Activated CD4-positive, alpha-beta T cell treated with anti-CD3 and anti-CD28 coated beads, Interleukin-10, Interleukin-2, amounts not matched to agents 100 ng/mL and 50 ng/mL, durations not matched to agents 16 hours and 8 hours (primary cell): ENCODE measurements around the gene PTPN14.
"Not testable (repeated sequence)": the region's sequence is repeated elsewhere in the genome, so short reads cannot be mapped to it uniquely, and the experiment has no call there.

Source experiments
- DNase-seq: peaks from one replicate; pipeline ENCODE4 v3.0.0-alpha.2; 2020

The PTPN14 gene

GRCh38 chr1:214506972-214507431, 44.4 kb downstream of the PTPN14 start:
- no peak for DNase-seq

DNA sequence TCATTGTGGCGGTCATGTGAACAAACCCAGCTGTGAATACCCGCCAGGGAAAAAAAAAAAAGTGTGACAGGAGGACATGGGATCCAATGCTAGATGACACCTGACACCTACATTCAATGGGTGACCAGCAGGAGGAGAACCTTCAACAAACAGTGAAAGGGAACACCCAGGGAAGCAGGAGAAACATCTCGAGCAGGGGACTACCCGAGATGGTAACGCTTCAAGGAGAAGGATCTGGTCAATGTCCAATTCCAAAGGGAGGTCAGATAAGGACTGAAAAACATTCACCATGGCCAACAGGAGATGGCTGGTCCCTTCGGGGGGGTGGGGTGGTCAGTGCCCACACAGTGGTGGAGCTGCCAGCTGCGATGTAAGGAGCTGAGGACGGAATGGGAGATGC, 46.3 kb downstream of the PTPN14 start:
- DNase-seq, result no peak

DNA sequence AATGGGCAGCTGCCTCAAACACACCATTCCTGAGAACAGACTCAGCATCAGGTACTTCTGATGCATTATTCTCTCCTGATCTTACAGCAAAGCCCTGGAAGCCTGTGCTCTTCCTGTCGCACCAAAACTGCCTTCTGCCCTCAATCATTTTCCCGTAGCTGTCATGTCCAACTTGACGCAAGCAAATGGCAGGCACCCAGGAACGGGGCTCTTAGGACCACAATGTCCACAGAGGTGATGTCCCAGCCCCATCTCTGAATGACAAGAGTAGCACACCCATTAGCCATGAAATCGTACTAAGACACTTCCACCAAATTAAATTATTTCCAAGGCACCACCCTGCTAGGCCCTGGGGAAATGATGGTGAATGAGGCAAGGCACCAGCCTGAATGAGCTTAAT, 47.1 kb downstream of the PTPN14 start:
- DNase-seq, result no peak

DNA sequence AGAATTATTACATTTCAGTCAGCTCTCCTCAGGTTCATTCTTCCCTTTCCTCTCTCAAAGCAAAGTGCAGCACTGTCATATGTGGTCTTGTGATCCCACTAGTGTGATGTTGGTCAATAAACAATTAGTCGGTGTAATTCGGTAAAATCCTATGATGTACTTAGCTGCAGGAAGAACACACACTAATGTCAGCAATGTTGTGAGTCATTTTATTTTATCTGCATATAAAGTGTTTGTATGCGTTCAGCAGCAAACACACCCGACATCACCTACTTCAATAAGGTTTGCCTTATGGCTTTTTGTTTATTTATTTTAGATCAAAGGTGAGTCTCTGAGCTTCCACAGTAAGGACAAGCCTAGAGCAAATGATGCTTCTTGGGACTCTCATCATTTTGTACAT, 47.8 kb downstream of the PTPN14 start:
- no peak for DNase-seq

GRCh38 chr1:214500340-214501055, 50.9 kb downstream of the PTPN14 start:
- no peak for DNase-seq

- DNase-seq, result no peak
Observed at GRCh38 chr1:214499732-214500131, 51.7 kb downstream of the PTPN14 start.

DNA sequence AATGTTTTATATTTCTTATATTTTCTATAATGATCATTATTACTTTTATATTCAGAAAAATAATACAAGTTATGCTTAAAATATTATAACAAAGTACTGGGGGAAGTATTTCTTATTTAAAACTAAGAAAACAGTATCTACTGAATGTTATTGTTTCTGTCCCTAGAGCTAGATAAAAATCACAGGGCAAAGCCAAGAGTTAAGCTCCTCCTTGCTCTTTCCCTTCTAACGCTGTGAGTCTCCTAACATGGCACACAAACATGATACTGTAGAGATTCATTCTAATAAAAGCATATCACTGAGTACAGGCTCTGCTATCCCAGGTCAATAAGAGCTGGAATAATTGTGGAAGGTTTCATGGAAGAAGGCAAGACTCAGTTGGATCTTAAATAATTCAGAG, 53.4 kb downstream of the PTPN14 start:
- no peak for DNase-seq

- DNase-seq, result no peak
Observed at GRCh38 chr1:214496126-214496525, 55.3 kb downstream of the PTPN14 start.

- no peak for DNase-seq
Observed at GRCh38 chr1:214494706-214495105, 56.7 kb downstream of the PTPN14 start.

- DNase-seq, result not testable (repeated sequence)
Observed at GRCh38 chr1:214494179-214494578, 57.2 kb downstream of the PTPN14 start.

- DNase-seq, result no peak
Observed at GRCh38 chr1:214493126-214493796, 58.1 kb downstream of the PTPN14 start.

GRCh38 chr1:214492401-214493075, 58.9 kb downstream of the PTPN14 start:
- DNase-seq, result no peak

- no peak for DNase-seq
Observed at GRCh38 chr1:214491468-214492146, 59.8 kb downstream of the PTPN14 start.

- no peak for DNase-seq
Observed at GRCh38 chr1:214485151-214485550, 66.3 kb downstream of the PTPN14 start.

- DNase-seq, result not testable (repeated sequence)
Observed at GRCh38 chr1:214483180-214483579, 68.2 kb downstream of the PTPN14 start.

GRCh38 chr1:214481983-214482634, 69.3 kb downstream of the PTPN14 start:
- not testable (repeated sequence) for DNase-seq

- DNase-seq, result no peak
Observed at GRCh38 chr1:214476986-214477870, 74.2 kb downstream of the PTPN14 start.

DNA sequence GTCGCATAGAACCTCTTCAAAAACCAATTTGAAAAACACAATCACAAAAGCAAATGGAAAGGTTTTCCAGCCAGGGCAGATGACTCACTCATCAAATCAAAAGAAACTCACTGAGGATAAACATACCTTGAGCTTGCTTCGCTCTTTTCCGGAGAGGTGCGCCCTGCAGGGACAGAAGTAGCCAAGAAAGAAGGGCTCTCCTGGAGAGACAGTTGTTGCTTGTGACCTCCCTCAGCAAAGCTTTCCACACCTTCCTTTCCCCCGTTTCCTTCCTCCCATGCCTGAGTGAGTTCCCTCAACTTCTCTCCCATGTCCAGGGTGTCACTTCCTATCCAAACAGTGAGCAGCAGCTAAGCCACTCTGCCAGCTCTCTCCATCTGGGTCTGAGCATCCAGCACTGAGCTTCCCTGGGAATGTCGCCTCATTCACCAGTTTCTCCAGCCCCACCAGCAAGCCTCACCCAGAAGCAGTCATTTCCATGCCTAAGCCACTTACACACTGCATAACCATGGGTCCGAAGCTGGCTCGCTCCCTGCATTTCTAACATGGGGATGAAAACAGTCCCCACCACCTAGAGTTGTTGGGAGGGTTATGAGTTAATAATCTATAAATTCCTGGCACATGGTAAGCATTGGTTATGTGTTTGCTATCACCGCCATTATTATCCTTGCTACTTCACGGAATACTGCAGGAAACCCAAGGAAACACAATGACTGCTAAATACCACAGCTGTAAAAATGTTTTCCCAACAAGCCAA, 75.0 kb downstream of the PTPN14 start:
- no peak for DNase-seq

GRCh38 chr1:214475746-214476145, 75.7 kb downstream of the PTPN14 start:
- no peak for DNase-seq

GRCh38 chr1:214475331-214475730, 76.1 kb downstream of the PTPN14 start:
- DNase-seq, result no peak

DNA sequence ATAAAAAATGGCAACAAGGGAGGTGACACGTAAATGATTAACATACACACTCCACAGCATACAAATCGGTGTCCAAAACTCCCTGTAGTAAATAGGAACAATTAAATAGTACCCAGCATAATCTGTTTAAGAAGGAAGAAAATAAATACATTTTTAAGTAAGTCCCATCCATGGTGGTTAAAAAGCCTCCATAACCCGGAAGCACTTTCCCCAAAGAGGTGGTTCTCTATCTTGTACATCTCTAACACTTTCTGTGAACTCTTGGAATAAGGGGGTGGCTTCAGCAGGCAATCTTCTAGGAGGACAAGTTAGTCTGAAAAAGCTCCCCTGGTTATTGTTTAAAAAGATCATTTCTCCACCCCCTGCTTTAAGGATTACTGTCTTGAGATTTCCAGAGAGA, 76.9 kb downstream of the PTPN14 start:
- no peak for DNase-seq
